Panc1 (cell line): ENCODE data around the gene MST1R. TPM values are rescaled to one million over a fixed set of nuclear protein-coding genes. Genes with fewer than 3 reads are reported as not detected.

Source experiments
- ATAC-seq: fragments of 200-7000 bp; cut with Tn5 transposase; 2 replicates; pipeline ENCODE4 v1.9.1; 2020; ENCODE audit warnings: mild to moderate bottlenecking, moderate library complexity
- BruUV-seq: library from RNA; stranded (reverse); fragments of 400-500 nt; replicated peaks from 2 replicates; lab custom pipeline; 2021; lab: Mats Ljungman, UMichigan
- CTCF ChIA-PET: fragments of 300-600 bp; sonication (Branson Sonifier 250); formaldehyde crosslinking; loops from one replicate; lab custom pipeline; 2022; ENCODE audit warnings: antibody characterized with exemption; lab: Charles Lee
- POLR2A ChIA-PET: fragments of 300-600 bp; sonication (Branson Sonifier 250); formaldehyde crosslinking; loops from one replicate; lab custom pipeline; 2022; ENCODE audit warnings: antibody characterized with exemption; lab: Charles Lee
- DNase-seq: peaks from one replicate; pipeline ENCODE4 v3.0.0-alpha.2; 2010; ENCODE audit warnings: low read depth, low spot score
- H3K27ac ChIP-seq: 2 replicates; pipeline ENCODE4 v1.5.1; 2011; ENCODE audit warnings: mild to moderate bottlenecking, low read length, inconsistent platforms
- H3K27me3 ChIP-seq: fragments of 200-500 bp; sonication (Bioruptor generic); 2 replicates; pipeline ENCODE4 v1.6.0; 2014; ENCODE audit warnings: low read length, inconsistent platforms; ENCODE audit not compliant: control insufficient read depth, insufficient read depth
- H3K36me3 ChIP-seq: fragments of 200-500 bp; sonication (Bioruptor generic); 2 replicates; pipeline ENCODE4 v1.5.1; 2014; ENCODE audit warnings: inconsistent platforms, mild to moderate bottlenecking, low read length, moderate library complexity; ENCODE audit not compliant: control insufficient read depth, insufficient read depth
- H3K4me1 ChIP-seq: 2 replicates; pipeline ENCODE4 v1.5.1; 2011; ENCODE audit warnings: inconsistent platforms, mild to moderate bottlenecking, low read length, moderate library complexity; ENCODE audit not compliant: control insufficient read depth, insufficient read depth
- H3K4me3 ChIP-seq, 2 experiments: 2 replicates each; pipeline ENCODE4 v1.5.1; 2011 to 2012; ENCODE audit warnings: low read depth in 2 of 2, low read length in 2 of 2, mild to moderate bottlenecking in 2 of 2, inconsistent platforms in 1 of 2, moderate library complexity in 1 of 2
- H3K9me3 ChIP-seq: fragments of 200-500 bp; sonication (Bioruptor generic); 2 replicates; pipeline ENCODE4 v1.5.1; 2014; ENCODE audit warnings: low read depth, mild to moderate bottlenecking, inconsistent platforms, low read length, moderate library complexity; ENCODE audit not compliant: control insufficient read depth, insufficient read depth
- CTCF ChIP-seq: fragments of 450-650 bp; IDR thresholded peaks from 2 replicates; pipeline ENCODE4 v1.5.1; 2017; ENCODE audit warnings: mild to moderate bottlenecking
- POLR2AphosphoS5 ChIP-seq: IDR thresholded peaks from 2 replicates; pipeline ENCODE4 v1.6.1; 2012; ENCODE audit warnings: mild to moderate bottlenecking, low read depth, low read length, moderate library complexity
- REST ChIP-seq, 2 experiments: IDR thresholded peaks; 2 replicates each; pipeline ENCODE4 v1.6.1; 2011 to 2012; ENCODE audit warnings: low read depth in 2 of 2, control low read depth in 1 of 2, low read length in 1 of 2, mild to moderate bottlenecking in 1 of 2, moderate library complexity in 1 of 2; ENCODE audit not compliant: insufficient read depth in 1 of 2
- SIN3A ChIP-seq: IDR thresholded peaks from 2 replicates; pipeline ENCODE4 v1.6.1; 2012; ENCODE audit warnings: low read depth, mild to moderate bottlenecking, low read length, moderate library complexity, borderline replicate concordance; ENCODE audit not compliant: insufficient read depth
- TCF7L2 ChIP-seq: IDR thresholded peaks from 2 replicates; pipeline ENCODE4 v1.6.1; 2011; ENCODE audit warnings: mild to moderate bottlenecking, low read depth, low read length, inconsistent platforms
- in situ Hi-C: cut with HindIII; loops from 2 replicates; pipeline ENCODE4 v1.10.0; 2016; ENCODE audit warnings: low sequenced_read_pairs, low pct_unique_long_range_greater_than_20kb
- intact Hi-C: fragments of 100-400 bp; cut with micrococcal nuclease; formaldehyde crosslinking; loops from one replicate; pipeline ENCODE4 v1.10.0; 2022; ENCODE audit not compliant: unreplicated experiment
- total RNA-seq: library from RNA; stranded (reverse); gene quantifications from one replicate; pipeline ENCODE4 v1.2.1, GENCODE V29; 2021; ENCODE audit not compliant: unreplicated experiment

Gene MST1R
- total RNA-seq, 1 experiment from 2014 or later: 27.5 TPM

- CTCF ChIA-PET: no interaction called here
- Histone ChIP-seq H3K36me3 (peaks cover 2% of the 10 kb centered on the region; the same call in 1 of the 2 replicates), H3K4me3 (no peak overlapping the region), H3K9me3 (no peaks in the 10 kb centered on the region), H3K27ac (no peak overlapping the region), H3K4me1 (no peaks in the 10 kb centered on the region), H3K27me3 (no peaks in the 10 kb centered on the region)
- ATAC-seq (no peak), DNase-seq (no peak)
- in situ Hi-C loops: no loop called here
- no TSS peak for BruUV-seq
- intact Hi-C loops: no loop called here
- POLR2A ChIA-PET: no interaction called here
- TF ChIP-seq POLR2AphosphoS5 (no peak), SIN3A (no peak), TCF7L2 (no peak), CTCF (no peak), REST (IDR thresholded peaks at IDR 0.05; ENCODE audit: insufficient read depth in 1 of 2, low read depth in 2 of 2, low read length in 1 of 2) (no peak)
Observed at GRCh38 chr3:49842843-49843517, 60.7 kb downstream of the MST1R start.

DNA sequence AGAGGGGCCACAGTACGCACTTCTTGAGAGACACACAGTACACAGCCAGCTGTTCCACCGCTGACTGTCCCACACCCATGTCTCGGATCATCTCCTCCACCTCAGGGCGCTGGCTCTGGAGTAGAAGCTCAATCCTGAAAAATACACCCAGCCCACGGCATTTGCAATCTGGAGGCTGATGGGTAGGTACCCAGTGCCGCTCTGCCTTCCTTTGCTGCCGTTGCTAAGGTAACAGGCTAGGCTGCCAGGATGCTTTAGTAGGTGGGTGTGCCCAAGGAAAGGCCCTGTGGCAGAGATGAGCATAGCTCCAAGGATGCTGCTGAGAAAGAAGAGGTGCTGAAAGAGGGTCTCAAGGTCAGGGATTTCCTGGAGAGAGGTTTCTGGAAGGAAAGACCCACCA lies 61.9 kb downstream of the MST1R start:
- no peaks in the 10 kb centered on the region for H3K9me3 ChIP-seq
- no peak overlapping the region for H3K4me3 ChIP-seq
- ChIA-PET POLR2A (no interaction called here), CTCF (interaction anchor here (0.6 to 1.1 kb wide), 3 partner anchors 29 to 118 kb away, joined by 3 read pairs; partner anchors contain the start of genes GMPPB and UBA7)
- in situ Hi-C loops: no loop called here
- H3K36me3 ChIP-seq: no peaks in the 10 kb centered on the region; the same call in 1 of the 2 replicates
- no peak for DNase-seq
- TF ChIP-seq SIN3A: no peak
- TF ChIP-seq CTCF: no peak
- TF ChIP-seq TCF7L2: no peak
- TF ChIP-seq REST (IDR thresholded peaks at IDR 0.05; ENCODE audit: insufficient read depth in 1 of 2, low read depth in 2 of 2, low read length in 1 of 2): no peak
- TF ChIP-seq POLR2AphosphoS5: no peak
- no peak overlapping the region for H3K27ac ChIP-seq
- no peaks in the 10 kb centered on the region for H3K27me3 ChIP-seq
- intact Hi-C loops: no loop called here
- ATAC-seq: no peak
- BruUV-seq: no TSS peak
- no peaks in the 10 kb centered on the region for H3K4me1 ChIP-seq
